ENCODE measurements around the gene KIF26B. TPM values are rescaled to one million over a fixed set of nuclear protein-coding genes. Genes with fewer than 3 reads are reported as not detected.

Gene KIF26B
- polyA plus RNA-seq, 4 donors = 19.7 to 35.9 (median 34.0) TPM

GRCh38 chr1:245448975-245449431 lies 294.2 kb downstream of the KIF26B start:
- no peak for DNase-seq (ENCODE audit: low read depth in 4 of 4, low spot score in 3 of 4)

GRCh38 chr1:245453541-245453940 lies 298.8 kb downstream of the KIF26B start:
- DNase-seq (ENCODE audit: low read depth in 4 of 4, low spot score in 3 of 4) = no peak

GRCh38 chr1:245454051-245454450 lies 299.3 kb downstream of the KIF26B start:
- no peak for DNase-seq (ENCODE audit: low read depth in 4 of 4, low spot score in 3 of 4)

GRCh38 chr1:245457562-245457961 lies 302.8 kb downstream of the KIF26B start:
- no peak for DNase-seq (ENCODE audit: low read depth in 4 of 4, low spot score in 3 of 4)

GRCh38 chr1:245458234-245458633 lies 303.4 kb downstream of the KIF26B start:
- no peak for DNase-seq (ENCODE audit: low read depth in 4 of 4, low spot score in 3 of 4)

- DNase-seq (ENCODE audit: low read depth in 4 of 4, low spot score in 3 of 4) = no peak
Observed at GRCh38 chr1:245458761-245459174, 304.0 kb downstream of the KIF26B start.

- no peak for DNase-seq (ENCODE audit: low read depth in 4 of 4, low spot score in 3 of 4)
Observed at GRCh38 chr1:245459621-245460020, 304.8 kb downstream of the KIF26B start.

- DNase-seq (ENCODE audit: low read depth in 4 of 4, low spot score in 3 of 4) = no peak
Observed at GRCh38 chr1:245461681-245462080, 306.9 kb downstream of the KIF26B start.

GRCh38 chr1:245462161-245462560 lies 307.4 kb downstream of the KIF26B start:
- no peak for DNase-seq (ENCODE audit: low read depth in 4 of 4, low spot score in 3 of 4)

GRCh38 chr1:245463392-245464165 lies 308.8 kb downstream of the KIF26B start:
- DNase-seq (ENCODE audit: low read depth in 4 of 4, low spot score in 3 of 4) = no peak

- no peak for DNase-seq (ENCODE audit: low read depth in 4 of 4, low spot score in 3 of 4)
Observed at GRCh38 chr1:245464290-245464689, 309.5 kb downstream of the KIF26B start.

- no peak for DNase-seq (ENCODE audit: low read depth in 4 of 4, low spot score in 3 of 4)
Observed at GRCh38 chr1:245465666-245466065, 310.9 kb downstream of the KIF26B start.

- no peak for DNase-seq (ENCODE audit: low read depth in 4 of 4, low spot score in 3 of 4)
Observed at GRCh38 chr1:245466261-245466660, 311.5 kb downstream of the KIF26B start.

GRCh38 chr1:245467804-245468203 lies 313.0 kb downstream of the KIF26B start:
- no peak for DNase-seq (ENCODE audit: low read depth in 4 of 4, low spot score in 3 of 4)

- no peak for DNase-seq (ENCODE audit: low read depth in 4 of 4, low spot score in 3 of 4)
Observed at GRCh38 chr1:245469006-245469405, 314.2 kb downstream of the KIF26B start.

GRCh38 chr1:245469734-245470133 lies 314.9 kb downstream of the KIF26B start:
- DNase-seq (ENCODE audit: low read depth in 4 of 4, low spot score in 3 of 4) = no peak

- no peak for DNase-seq (ENCODE audit: low read depth in 4 of 4, low spot score in 3 of 4)
Observed at GRCh38 chr1:245475126-245475525, 320.3 kb downstream of the KIF26B start.

- no peak for DNase-seq (ENCODE audit: low read depth in 4 of 4, low spot score in 3 of 4)
Observed at GRCh38 chr1:245475961-245476516, 321.3 kb downstream of the KIF26B start.

- no peak for DNase-seq (ENCODE audit: low read depth in 4 of 4, low spot score in 3 of 4)
Observed at GRCh38 chr1:245477941-245478340, 323.2 kb downstream of the KIF26B start.

- DNase-seq (ENCODE audit: low read depth in 4 of 4, low spot score in 3 of 4) = no peak
Observed at GRCh38 chr1:245480393-245481120, 325.8 kb downstream of the KIF26B start.

GRCh38 chr1:245481261-245481660 lies 326.5 kb downstream of the KIF26B start:
- DNase-seq (ENCODE audit: low read depth in 4 of 4, low spot score in 3 of 4) = no peak

- DNase-seq (ENCODE audit: low read depth in 4 of 4, low spot score in 3 of 4) = no peak
Observed at GRCh38 chr1:245483247-245483646, 328.5 kb downstream of the KIF26B start.

All from left renal pelvis (tissue), 4 donors.